ENCODE measurements around the gene NCOA3.
"Not testable (repeated sequence)": the region's sequence is repeated elsewhere in the genome, so short reads cannot be mapped to it uniquely, and the experiment has no call there.

Gene NCOA3

GRCh38 chr20:47501116-47501481, 588 bp upstream of the NCOA3 start:
- DNase-seq (ENCODE audit: low read depth): no peak

- no peak for DNase-seq (ENCODE audit: low read depth)
Measured at GRCh38 chr20:47502271-47503239, 868 bp downstream of the NCOA3 start.

- no peak for DNase-seq (ENCODE audit: low read depth)
Measured at GRCh38 chr20:47503685-47504084, 2.0 kb downstream of the NCOA3 start.

- DNase-seq (ENCODE audit: low read depth): no peak
Measured at GRCh38 chr20:47506335-47506734, 4.6 kb downstream of the NCOA3 start.

- DNase-seq (ENCODE audit: low read depth): no peak
Measured at GRCh38 chr20:47506850-47507249, 5.2 kb downstream of the NCOA3 start.

- not testable (repeated sequence) for DNase-seq (ENCODE audit: low read depth)
Measured at GRCh38 chr20:47507275-47507981, 5.7 kb downstream of the NCOA3 start.

GRCh38 chr20:47508278-47508677, 6.6 kb downstream of the NCOA3 start:
- no peak for DNase-seq (ENCODE audit: low read depth)

GRCh38 chr20:47509104-47509661, 7.5 kb downstream of the NCOA3 start:
- DNase-seq (ENCODE audit: low read depth): no peak

- DNase-seq (ENCODE audit: low read depth): no peak
Measured at GRCh38 chr20:47509685-47510084, 8.0 kb downstream of the NCOA3 start.

GRCh38 chr20:47515843-47516242, 14.2 kb downstream of the NCOA3 start:
- DNase-seq (ENCODE audit: low read depth): no peak

GRCh38 chr20:47521059-47521808, 19.5 kb downstream of the NCOA3 start:
- DNase-seq (ENCODE audit: low read depth): no peak

- DNase-seq (ENCODE audit: low read depth): no peak
Measured at GRCh38 chr20:47524015-47524784, 22.5 kb downstream of the NCOA3 start.

- no peak for DNase-seq (ENCODE audit: low read depth)
Measured at GRCh38 chr20:47527004-47527800, 25.5 kb downstream of the NCOA3 start.

- no peak for DNase-seq (ENCODE audit: low read depth)
Measured at GRCh38 chr20:47529840-47530239, 28.2 kb downstream of the NCOA3 start.

- no peak for DNase-seq (ENCODE audit: low read depth)
Measured at GRCh38 chr20:47531458-47531857, 29.8 kb downstream of the NCOA3 start.

GRCh38 chr20:47532002-47532401, 30.3 kb downstream of the NCOA3 start:
- no peak for DNase-seq (ENCODE audit: low read depth)

- no peak for DNase-seq (ENCODE audit: low read depth)
Measured at GRCh38 chr20:47533518-47534062, 31.9 kb downstream of the NCOA3 start.

- no peak for DNase-seq (ENCODE audit: low read depth)
Measured at GRCh38 chr20:47534405-47534804, 32.7 kb downstream of the NCOA3 start.

GRCh38 chr20:47535088-47535487, 33.4 kb downstream of the NCOA3 start:
- DNase-seq (ENCODE audit: low read depth): no peak

- DNase-seq (ENCODE audit: low read depth): no peak
Measured at GRCh38 chr20:47535994-47536393, 34.3 kb downstream of the NCOA3 start.
